RCC 7860 (cell line): ENCODE measurements around the gene FRRS1L.

Source experiments
- DNase-seq: peaks from one replicate; pipeline ENCODE4 v3.0.0-alpha.2; 2015; ENCODE audit warnings: low spot score
- FAIRE-seq: peaks from 2 replicates; lab custom pipeline; 2012; peaks lifted over from hg19 to GRCh38; lab: Jason Lieb, UNC

The FRRS1L gene

DNA sequence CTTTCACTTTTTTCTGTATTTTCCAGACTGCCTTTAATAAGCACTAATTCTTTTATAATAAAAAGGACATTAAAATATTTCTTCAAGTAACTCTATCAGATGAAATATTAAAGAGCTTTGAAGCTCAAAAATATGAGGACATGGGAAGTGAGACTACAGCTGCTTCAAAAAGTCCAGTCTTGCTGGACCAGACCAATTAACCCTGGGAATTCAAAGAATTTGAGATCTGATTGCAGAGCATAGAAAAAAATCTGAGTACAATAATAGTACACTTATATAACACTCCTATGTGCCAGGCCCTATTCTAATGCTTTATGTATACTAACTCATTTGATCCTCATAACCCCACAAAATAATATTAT, 57.1 kb downstream of the FRRS1L start:
- no peak for FAIRE-seq

DNA sequence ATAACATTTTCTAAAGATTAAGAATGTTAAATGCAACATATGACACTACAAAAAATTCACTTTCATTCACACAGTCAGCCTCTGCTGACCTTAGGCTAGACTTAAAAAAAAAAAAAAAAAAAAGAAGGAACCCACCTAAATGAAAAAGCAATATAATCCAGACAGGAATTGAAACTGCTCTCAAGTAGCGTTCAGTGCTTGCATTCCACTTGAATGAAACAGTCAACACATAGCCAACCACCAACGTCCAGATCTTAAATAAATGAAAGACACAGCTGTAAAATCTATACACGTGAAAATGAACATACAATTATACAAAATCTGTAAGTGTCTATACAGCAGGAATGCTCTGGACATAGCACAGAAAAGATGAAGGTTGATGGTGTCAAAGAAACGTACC, 58.7 kb downstream of the FRRS1L start:
- FAIRE-seq (peak; percentile 78), DNase-seq (peak; percentile 50)

More for the DNA sequence above, 57.1 kb downstream of the FRRS1L start:
- DNase-seq = no peak

DNA sequence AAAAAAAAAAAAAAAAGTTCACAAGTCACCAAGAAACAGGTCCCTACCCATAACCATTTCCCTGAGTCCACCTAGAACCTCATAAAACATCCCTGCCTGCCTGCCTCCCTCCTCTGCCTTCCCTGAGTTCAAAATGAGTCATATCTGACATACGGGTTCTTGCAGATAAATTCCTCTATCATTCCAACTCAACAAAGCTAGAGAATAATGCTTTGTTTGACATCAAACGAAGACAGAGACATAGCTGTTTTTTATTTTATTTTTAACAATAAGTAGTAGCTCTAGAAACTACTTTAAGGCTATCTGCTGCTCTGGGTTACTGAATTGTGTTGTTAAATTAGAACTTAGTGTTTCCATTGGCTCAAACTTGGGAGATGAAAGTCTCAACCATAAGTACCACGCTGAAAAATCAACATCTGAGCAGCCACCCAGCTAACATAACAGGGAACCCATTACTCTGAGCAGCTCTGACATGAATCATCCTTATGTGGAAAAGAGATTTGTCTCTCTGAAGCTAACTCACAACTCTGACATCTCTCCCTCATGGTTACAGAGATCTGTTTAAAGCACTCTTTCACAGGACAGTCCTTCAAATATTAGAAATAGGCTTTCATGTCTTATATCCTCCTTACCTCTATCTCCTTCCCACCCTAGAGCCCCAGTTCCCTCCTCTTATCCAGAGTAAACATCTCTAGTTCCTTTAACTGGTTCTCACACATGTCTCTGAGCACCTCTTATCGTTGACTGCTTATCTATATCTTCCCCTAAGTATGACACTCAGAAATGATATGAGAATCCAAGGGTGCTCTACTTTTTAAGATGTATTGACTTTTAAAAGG, 59.4 kb downstream of the FRRS1L start:
- FAIRE-seq (peak; percentile 92), DNase-seq (peak; percentile 85)

DNA sequence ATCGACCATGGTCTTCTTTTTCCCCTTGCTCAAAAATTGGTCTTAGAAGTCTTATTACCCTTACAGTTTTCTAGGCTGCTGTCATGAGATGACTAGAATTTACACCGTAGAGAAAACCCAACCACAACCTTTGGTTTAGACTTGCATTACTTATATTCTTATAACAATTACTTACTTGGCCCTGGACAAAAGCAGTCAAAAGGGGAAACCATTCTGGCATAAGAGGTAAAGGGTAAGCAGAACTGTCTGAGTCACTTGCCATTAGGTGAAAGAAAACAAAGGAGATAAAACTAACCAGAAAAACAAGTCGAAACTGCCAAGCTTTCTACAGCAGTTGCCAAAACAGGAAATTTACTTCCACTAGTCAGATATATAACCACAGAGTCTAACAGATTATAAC, 65.2 kb downstream of the FRRS1L start:
- DNase-seq (peak; percentile 49), FAIRE-seq (peak; percentile 73)

- FAIRE-seq (no peak), DNase-seq (no peak)
Measured at GRCh38 chr9:109101202-109101595, 65.8 kb downstream of the FRRS1L start.

- DNase-seq = no peak
- no peak for FAIRE-seq
Measured at GRCh38 chr9:109100543-109101201, 66.4 kb downstream of the FRRS1L start.

DNA sequence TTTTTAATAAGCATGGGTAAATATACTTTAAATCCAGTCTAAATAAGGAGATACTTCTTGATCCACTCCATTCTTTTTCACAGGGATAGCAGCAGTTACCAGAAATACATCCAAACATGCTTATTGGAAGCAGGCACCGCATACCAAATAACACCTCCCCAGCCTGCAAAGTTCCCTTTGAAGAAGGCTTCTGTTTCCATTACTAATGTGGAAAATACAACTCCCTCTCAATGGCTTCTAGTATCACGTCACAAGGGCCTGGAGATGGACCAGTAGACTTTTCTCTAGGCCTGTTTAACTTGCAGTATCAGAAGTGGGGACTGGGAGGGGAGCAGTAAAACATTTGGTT, 68.1 kb downstream of the FRRS1L start:
- FAIRE-seq (no peak), DNase-seq (no peak)

DNA sequence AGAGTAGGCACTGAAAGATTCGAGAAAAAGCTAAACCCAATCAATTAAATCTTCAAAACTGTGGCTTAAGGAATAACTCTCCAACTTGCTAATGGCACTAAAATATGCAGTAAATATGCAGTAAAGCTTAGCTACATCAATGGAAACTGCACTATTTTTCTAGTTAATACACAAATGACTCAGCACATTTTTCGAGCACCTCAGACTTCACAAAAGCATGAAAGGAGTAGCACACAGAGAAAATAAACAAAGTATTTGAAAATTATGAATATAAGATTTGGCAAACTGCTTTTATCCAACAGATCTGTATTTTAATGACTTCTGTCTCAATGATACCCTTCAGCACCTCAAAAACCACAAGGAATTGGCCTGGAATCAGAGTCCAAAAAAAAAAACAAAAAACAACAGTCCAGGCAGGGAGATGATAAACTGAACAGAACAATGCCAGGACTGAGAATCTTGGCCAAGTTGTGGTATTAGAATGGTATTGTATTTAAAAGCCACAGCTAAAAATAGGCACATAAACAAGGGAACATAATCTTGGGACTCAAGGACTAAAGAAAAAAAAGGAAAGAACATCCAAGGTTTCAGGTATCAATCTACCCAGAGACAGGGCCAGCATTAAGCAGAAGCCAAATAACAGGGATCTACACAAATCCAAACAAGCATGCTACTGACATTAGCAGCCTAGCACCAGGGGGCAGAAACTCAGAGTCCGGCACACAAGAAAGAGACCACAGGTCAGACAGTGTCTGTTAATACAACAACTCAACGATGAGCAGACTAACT, 68.7 kb downstream of the FRRS1L start:
- no peak for DNase-seq
- FAIRE-seq = no peak

GRCh38 chr9:109097146-109097545, 69.9 kb downstream of the FRRS1L start:
- DNase-seq (no peak), FAIRE-seq (no peak)

DNA sequence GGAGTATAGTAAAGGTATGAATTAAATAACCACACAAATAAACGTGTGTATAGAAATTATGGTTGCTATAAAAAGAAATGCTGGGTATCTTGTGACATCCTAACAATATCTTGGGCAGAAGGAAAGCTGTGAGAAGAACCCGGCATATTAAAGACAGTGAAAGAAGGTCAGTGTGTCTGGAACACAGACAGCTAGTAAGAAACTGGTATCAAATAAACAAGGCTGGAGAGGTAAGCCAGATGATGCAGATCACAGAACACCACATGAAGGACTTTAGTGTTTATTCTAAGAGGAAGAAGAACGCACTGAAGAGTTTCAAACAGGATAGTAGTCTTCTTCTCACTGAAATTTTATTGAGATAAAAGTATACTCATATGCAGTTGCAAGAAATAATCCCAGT, 71.7 kb downstream of the FRRS1L start:
- FAIRE-seq (no peak), DNase-seq (no peak)

GRCh38 chr9:109094268-109094667, 72.8 kb downstream of the FRRS1L start:
- FAIRE-seq (no peak), DNase-seq (no peak)

DNA sequence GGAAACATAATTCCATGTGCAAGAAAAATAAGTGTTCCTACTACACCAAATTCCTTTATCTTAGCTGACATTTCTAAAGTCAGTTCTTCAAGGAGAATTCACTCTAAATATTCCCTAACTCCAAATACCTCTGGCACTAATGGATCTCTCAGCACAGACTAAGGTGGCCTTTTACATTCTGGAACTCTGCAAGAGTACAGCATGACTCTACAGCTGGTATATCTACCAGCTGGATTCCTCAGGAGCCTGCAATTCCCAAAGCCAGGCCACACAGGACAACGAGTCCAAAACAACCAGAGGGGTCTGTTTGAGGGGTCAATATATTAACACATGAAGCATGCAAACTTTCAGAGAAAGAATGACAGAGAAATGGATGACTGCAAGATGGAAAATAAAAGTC, 74.5 kb downstream of the FRRS1L start:
- DNase-seq = no peak
- FAIRE-seq = no peak

- DNase-seq (no peak), FAIRE-seq (no peak)
Measured at GRCh38 chr9:109092051-109092580, 74.9 kb downstream of the FRRS1L start.

DNA sequence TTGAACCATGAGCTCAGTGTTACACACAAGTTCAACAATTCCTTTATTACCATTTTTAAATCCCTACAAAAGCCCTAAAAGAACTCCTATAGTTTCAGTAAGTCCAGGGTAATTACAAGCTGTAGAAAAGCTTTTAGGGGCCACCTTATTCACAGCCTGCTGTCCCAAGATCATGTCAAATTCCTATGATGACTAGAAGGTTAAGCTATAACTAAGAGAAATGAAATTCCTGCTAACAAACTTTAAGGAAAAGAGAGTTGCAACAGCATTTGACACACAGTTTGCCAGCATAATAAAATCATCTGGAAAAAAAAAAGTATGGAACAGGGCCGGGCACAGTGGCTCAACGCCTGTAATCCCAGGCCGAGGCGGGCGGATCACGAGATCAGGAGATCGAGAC, 78.8 kb downstream of the FRRS1L start:
- DNase-seq (no peak), FAIRE-seq (no peak)

- no peak for DNase-seq
- no peak for FAIRE-seq
Measured at GRCh38 chr9:109087795-109088194, 79.3 kb downstream of the FRRS1L start.

GRCh38 chr9:109086221-109086620, 80.8 kb downstream of the FRRS1L start:
- FAIRE-seq (no peak), DNase-seq (peak; percentile 26)

- DNase-seq (no peak), FAIRE-seq (no peak)
Measured at GRCh38 chr9:109085510-109085909, 81.5 kb downstream of the FRRS1L start.

- FAIRE-seq = no peak
- DNase-seq = no peak
Measured at GRCh38 chr9:109083813-109084405, 83.1 kb downstream of the FRRS1L start.

- no peak for DNase-seq
- no peak for FAIRE-seq
Measured at GRCh38 chr9:109083141-109083540, 83.9 kb downstream of the FRRS1L start.

GRCh38 chr9:109082091-109082620, 84.9 kb downstream of the FRRS1L start:
- no peak for FAIRE-seq
- no peak for DNase-seq
